Neural cell (in vitro differentiated cells): ENCODE data around the gene HNRNPF. TPM values are rescaled to one million over a fixed set of nuclear protein-coding genes. Genes with fewer than 3 reads are reported as not detected.

Source experiments
- H2AFZ ChIP-seq: fragments of 200-600, 300-800 bp; sonication (generic), shearing (Covaris generic); 2 replicates; pipeline ENCODE4 v1.6.0; 2014; ENCODE audit warnings: low read depth, mild to moderate bottlenecking, antibody characterized with exemption, low read length, moderate library complexity
- H3F3A ChIP-seq: fragments of 200-600 bp; shearing (Covaris generic); 2 replicates; pipeline ENCODE4 v1.6.1; 2016; ENCODE audit warnings: mild to moderate bottlenecking, moderate library complexity, mixed read lengths, antibody characterized with exemption, low read length; ENCODE audit not compliant: insufficient read depth, poor library complexity, severe bottlenecking
- H3K27ac ChIP-seq: fragments of 200-600, 300-800 bp; sonication (generic), shearing (Covaris generic); 2 replicates; pipeline ENCODE4 v1.5.1; 2014; ENCODE audit warnings: mild to moderate bottlenecking, low read length, moderate library complexity
- H3K27me3 ChIP-seq: fragments of 300-800, 200-600 bp; sonication (generic), shearing (Covaris generic); 2 replicates; pipeline ENCODE4 v1.6.0; 2014; ENCODE audit warnings: mild to moderate bottlenecking, low read depth, low read length, moderate library complexity; ENCODE audit not compliant: insufficient read depth
- H3K36me3 ChIP-seq: fragments of 300-800, 200-600 bp; sonication (generic), shearing (Covaris generic); 2 replicates; pipeline ENCODE4 v1.5.1; 2014; ENCODE audit warnings: mild to moderate bottlenecking, antibody characterized with exemption, low read length, moderate library complexity; ENCODE audit not compliant: insufficient read depth
- H3K4me2 ChIP-seq: fragments of 300-800, 200-600 bp; sonication (generic), shearing (Covaris generic); 2 replicates; pipeline ENCODE4 v1.6.0; 2014; ENCODE audit warnings: mild to moderate bottlenecking, low read length
- H3K4me3 ChIP-seq: fragments of 300-800, 200-600 bp; sonication (generic), shearing (Covaris generic); 2 replicates; pipeline ENCODE4 v1.5.1; 2014; ENCODE audit warnings: mild to moderate bottlenecking, low read length, moderate library complexity
- H3K79me2 ChIP-seq: fragments of 200-600 bp; shearing (Covaris generic); replicated peaks from 2 replicates; pipeline ENCODE4 v1.6.0; 2014; ENCODE audit warnings: mild to moderate bottlenecking, low read length, moderate library complexity; ENCODE audit not compliant: insufficient read depth
- H3K9ac ChIP-seq: fragments of 300-800, 200-600 bp; sonication (generic), shearing (Covaris generic); 2 replicates; pipeline ENCODE4 v1.6.1; 2016; ENCODE audit warnings: mild to moderate bottlenecking, low read length, mixed read lengths
- H3K9me2 ChIP-seq: fragments of 200-600 bp; shearing (Covaris generic); 2 replicates; pipeline ENCODE4 v1.6.1; 2016; ENCODE audit warnings: mild to moderate bottlenecking, low read length, mixed read lengths; ENCODE audit not compliant: insufficient read depth
- H3K9me3 ChIP-seq: fragments of 200-600, 300-800 bp; sonication (generic), shearing (Covaris generic); 2 replicates; pipeline ENCODE4 v1.6.1; 2016; ENCODE audit warnings: mild to moderate bottlenecking, mixed run types, low read length, moderate library complexity, mixed read lengths
- H4K20me1 ChIP-seq: fragments of 200-600 bp; shearing (Covaris generic); 2 replicates; pipeline ENCODE4 v1.6.1; 2016; ENCODE audit warnings: mild to moderate bottlenecking, mixed run types; ENCODE audit not compliant: insufficient read depth
- EP300 ChIP-seq: fragments of 450-650 bp; conservative IDR thresholded peaks from 2 replicates; pipeline ENCODE4 v1.6.1; 2014; ENCODE audit warnings: antibody characterized with exemption, mild to moderate bottlenecking, moderate library complexity; ENCODE audit not compliant: poor library complexity, severe bottlenecking
- EZH2 ChIP-seq: fragments of 200-600, 300-800 bp; shearing (Covaris generic), sonication (generic); IDR thresholded peaks from 2 replicates; pipeline ENCODE4 v1.6.1; 2014; ENCODE audit warnings: antibody characterized with exemption, low read length, borderline replicate concordance, mild to moderate bottlenecking; ENCODE audit not compliant: insufficient read depth, poor library complexity, severe bottlenecking
- MXI1 ChIP-seq: fragments of 450-650 bp; conservative IDR thresholded peaks from 2 replicates; pipeline ENCODE4 v1.6.1; 2014; ENCODE audit warnings: antibody characterized with exemption, mild to moderate bottlenecking; ENCODE audit not compliant: poor library complexity, severe bottlenecking
- POLR2AphosphoS5 ChIP-seq: IDR thresholded peaks from 2 replicates; pipeline ENCODE4 v1.6.1; 2012
- RAD21 ChIP-seq: fragments of 450-650 bp; conservative IDR thresholded peaks from 2 replicates; pipeline ENCODE4 v1.6.1; 2014; ENCODE audit warnings: antibody characterized with exemption, mild to moderate bottlenecking, moderate library complexity
- SMC3 ChIP-seq: fragments of 450-650 bp; conservative IDR thresholded peaks from 2 replicates; pipeline ENCODE4 v1.6.1; 2014; ENCODE audit warnings: antibody characterized with exemption, mild to moderate bottlenecking, moderate library complexity; ENCODE audit not compliant: poor library complexity
- TAF1 ChIP-seq: IDR thresholded peaks from 2 replicates; pipeline ENCODE4 v1.6.1; 2012; ENCODE audit warnings: low read depth
- polyA plus RNA-seq: library from polyadenylated mRNA; depleted of rRNA; stranded (reverse); fragments of >200 nt; gene quantifications from 2 replicates; pipeline ENCODE4 v1.2.3, GENCODE V29; 2014
- TF ChIP-seq, protein P1 (sequence below): IDR thresholded peaks from 2 replicates; pipeline ENCODE4 v1.6.1; 2012; ENCODE audit warnings: borderline replicate concordance
- TF ChIP-seq, protein P2 (sequence below): fragments of 450-650 bp; IDR thresholded peaks from 2 replicates; pipeline ENCODE4 v1.5.1; 2014; ENCODE audit warnings: antibody characterized with exemption, mild to moderate bottlenecking, moderate library complexity; ENCODE audit not compliant: poor library complexity, severe bottlenecking

HNRNPF gene
- polyA plus RNA-seq, 1 donor from 2014 or later, result 65.0 TPM

DNA sequence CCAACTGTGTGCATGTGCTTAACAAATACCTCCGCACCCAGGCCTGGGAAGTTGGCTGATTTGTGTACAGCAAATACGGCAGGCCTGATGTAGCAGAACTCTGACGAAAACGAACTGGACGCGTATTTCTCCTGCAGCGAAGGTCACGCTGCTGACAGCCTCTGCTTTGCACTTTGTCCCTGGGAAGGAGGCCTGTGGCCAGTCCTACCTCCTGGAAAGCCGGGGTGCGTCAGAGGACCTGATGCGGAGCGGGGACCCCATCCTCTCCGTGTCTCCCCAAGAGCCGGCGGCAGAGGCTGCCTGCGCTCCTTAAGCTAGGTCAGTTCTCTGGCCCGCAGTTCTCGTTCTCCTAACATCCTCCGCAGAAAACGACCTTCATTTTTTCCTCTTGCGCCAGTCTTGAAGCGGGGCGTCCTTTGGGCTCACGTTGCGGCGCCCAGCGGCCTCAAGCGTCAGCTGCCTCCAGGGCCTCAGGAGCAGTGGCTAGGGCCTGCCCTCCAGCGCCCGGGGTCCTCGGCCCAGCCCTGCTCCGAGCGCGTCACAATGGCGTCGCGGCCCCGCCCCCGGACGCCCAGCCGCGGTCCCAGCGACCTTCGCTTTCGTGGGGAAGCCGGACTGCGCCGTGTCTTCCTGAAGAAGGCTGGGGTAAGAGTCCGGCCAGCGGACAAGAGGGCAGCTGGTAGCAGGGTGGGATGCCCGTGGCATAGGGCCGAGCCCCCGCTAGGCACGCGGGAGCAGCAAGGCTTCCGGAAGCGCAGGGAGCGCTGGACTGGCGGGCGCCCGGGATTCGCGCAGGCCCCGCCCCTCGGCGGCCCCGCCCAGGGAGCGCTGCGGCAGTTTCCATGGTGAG, 27.5 kb upstream of the HNRNPF start, which contains the start of gene ZNF487:
Gene ZNF487 (plus strand): TSS at position 821 of the 850 bp plus-strand sequence. CDS start 38,703 bp downstream, outside the sequence.
- Histone ChIP-seq H3K9ac (peak within 1 kb of the TSS; percentile 81), H3K9me3 (no peaks in the 10 kb centered on the region), H4K20me1 (no peaks in the 10 kb centered on the region), H3F3A (no peaks in the 10 kb centered on the region), H3K79me2 (no peaks in the 10 kb centered on the region), H3K4me2 (peak within 1 kb of the TSS; percentile 78), H2AFZ (peak within 1 kb of the TSS; percentile 83), H3K4me3 (peak within 1 kb of the TSS; percentile 95), H3K36me3 (no peaks in the 10 kb centered on the region), H3K27me3 (no peaks in the 10 kb centered on the region), H3K9me2 (no peaks in the 10 kb centered on the region), H3K27ac (peak within 1 kb of the TSS; percentile 79)
- TF ChIP-seq EZH2, result no peak
- TF ChIP-seq, protein P1, sequence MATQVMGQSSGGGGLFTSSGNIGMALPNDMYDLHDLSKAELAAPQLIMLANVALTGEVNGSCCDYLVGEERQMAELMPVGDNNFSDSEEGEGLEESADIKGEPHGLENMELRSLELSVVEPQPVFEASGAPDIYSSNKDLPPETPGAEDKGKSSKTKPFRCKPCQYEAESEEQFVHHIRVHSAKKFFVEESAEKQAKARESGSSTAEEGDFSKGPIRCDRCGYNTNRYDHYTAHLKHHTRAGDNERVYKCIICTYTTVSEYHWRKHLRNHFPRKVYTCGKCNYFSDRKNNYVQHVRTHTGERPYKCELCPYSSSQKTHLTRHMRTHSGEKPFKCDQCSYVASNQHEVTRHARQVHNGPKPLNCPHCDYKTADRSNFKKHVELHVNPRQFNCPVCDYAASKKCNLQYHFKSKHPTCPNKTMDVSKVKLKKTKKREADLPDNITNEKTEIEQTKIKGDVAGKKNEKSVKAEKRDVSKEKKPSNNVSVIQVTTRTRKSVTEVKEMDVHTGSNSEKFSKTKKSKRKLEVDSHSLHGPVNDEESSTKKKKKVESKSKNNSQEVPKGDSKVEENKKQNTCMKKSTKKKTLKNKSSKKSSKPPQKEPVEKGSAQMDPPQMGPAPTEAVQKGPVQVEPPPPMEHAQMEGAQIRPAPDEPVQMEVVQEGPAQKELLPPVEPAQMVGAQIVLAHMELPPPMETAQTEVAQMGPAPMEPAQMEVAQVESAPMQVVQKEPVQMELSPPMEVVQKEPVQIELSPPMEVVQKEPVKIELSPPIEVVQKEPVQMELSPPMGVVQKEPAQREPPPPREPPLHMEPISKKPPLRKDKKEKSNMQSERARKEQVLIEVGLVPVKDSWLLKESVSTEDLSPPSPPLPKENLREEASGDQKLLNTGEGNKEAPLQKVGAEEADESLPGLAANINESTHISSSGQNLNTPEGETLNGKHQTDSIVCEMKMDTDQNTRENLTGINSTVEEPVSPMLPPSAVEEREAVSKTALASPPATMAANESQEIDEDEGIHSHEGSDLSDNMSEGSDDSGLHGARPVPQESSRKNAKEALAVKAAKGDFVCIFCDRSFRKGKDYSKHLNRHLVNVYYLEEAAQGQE, result peak; percentile 85
- TF ChIP-seq RAD21, result no peak
- peak; percentile 41 for TF ChIP-seq SMC3
- TF ChIP-seq EP300, result peak; percentile 64
- peak; percentile 73 for TF ChIP-seq TAF1
- TF ChIP-seq MXI1, result peak; percentile 74
- peak; percentile 90 for TF ChIP-seq POLR2AphosphoS5
- TF ChIP-seq, protein P2, sequence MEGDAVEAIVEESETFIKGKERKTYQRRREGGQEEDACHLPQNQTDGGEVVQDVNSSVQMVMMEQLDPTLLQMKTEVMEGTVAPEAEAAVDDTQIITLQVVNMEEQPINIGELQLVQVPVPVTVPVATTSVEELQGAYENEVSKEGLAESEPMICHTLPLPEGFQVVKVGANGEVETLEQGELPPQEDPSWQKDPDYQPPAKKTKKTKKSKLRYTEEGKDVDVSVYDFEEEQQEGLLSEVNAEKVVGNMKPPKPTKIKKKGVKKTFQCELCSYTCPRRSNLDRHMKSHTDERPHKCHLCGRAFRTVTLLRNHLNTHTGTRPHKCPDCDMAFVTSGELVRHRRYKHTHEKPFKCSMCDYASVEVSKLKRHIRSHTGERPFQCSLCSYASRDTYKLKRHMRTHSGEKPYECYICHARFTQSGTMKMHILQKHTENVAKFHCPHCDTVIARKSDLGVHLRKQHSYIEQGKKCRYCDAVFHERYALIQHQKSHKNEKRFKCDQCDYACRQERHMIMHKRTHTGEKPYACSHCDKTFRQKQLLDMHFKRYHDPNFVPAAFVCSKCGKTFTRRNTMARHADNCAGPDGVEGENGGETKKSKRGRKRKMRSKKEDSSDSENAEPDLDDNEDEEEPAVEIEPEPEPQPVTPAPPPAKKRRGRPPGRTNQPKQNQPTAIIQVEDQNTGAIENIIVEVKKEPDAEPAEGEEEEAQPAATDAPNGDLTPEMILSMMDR, result peak; percentile 44

DNA sequence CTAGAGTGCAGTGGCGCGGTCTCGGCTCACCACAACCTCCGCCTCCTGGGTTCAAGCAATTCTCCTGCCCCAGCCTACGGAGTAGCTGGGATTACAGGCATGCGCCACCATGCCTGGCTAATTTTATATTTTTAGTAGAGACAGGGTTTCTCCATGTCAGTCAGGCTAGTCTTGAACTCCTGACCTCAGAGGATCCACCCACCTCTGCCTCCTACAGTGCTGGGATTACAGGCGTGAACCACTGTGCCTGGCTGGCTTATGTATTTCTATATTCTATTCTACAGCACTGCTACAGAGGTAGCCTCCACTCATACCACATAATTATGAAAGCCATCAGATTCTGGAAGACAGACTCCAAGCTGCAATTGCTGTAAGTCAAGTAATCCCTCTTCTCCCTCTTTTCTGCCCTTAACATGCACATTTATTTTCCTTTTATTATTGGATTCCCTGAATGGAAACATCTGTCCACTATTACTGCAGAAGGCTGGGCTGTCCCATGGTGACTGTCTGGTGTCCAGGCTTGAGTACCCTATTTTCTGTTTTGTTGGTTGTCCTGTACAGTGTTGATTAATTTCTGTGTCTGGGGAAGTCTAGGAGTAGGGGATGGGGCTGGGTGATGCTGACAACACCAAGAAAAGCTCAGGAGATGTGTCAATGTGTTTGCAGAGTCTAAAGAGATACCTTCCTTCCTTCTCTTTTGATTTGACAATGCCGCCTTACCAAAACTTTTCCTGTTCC, 22.1 kb upstream of the HNRNPF start:
- no peak overlapping the region for H3K9ac ChIP-seq
- no peak overlapping the region for H3K27ac ChIP-seq
- no peak overlapping the region for H3K4me3 ChIP-seq
- no peak overlapping the region for H2AFZ ChIP-seq
- no peaks in the 10 kb centered on the region for H3K79me2 ChIP-seq
- no peaks in the 10 kb centered on the region for H4K20me1 ChIP-seq
- H3F3A ChIP-seq, result no peaks in the 10 kb centered on the region
- H3K36me3 ChIP-seq, result no peaks in the 10 kb centered on the region
- H3K4me2 ChIP-seq, result no peak overlapping the region
- no peaks in the 10 kb centered on the region for H3K9me2 ChIP-seq
- no peaks in the 10 kb centered on the region for H3K9me3 ChIP-seq
- no peaks in the 10 kb centered on the region for H3K27me3 ChIP-seq
- TF ChIP-seq EZH2 (no peak), MXI1 (no peak), POLR2AphosphoS5 (no peak), SMC3 (no peak), RAD21 (no peak), EP300 (no peak), TAF1 (no peak)
- TF ChIP-seq, protein P1, result no peak
- TF ChIP-seq, protein P2, result no peak
